Esophagus squamous epithelium (tissue), 4 donors: Measurements from ENCODE around the gene STATH.
"Not testable (repeated sequence)": the region's sequence is repeated elsewhere in the genome, so short reads cannot be mapped to it uniquely, and the experiment has no call there.

ENCODE experiments used
- CTCF ChIP-seq, 6 experiments: fragments of 450-650 bp in 4 of 6; fragments of 200-600 bp in 2 of 6; sonication (generic) in 2 of 6; IDR thresholded peaks; one replicate each; pipeline ENCODE4 v1.5.1; 2016 to 2019; ENCODE audit warnings: antibody characterized with exemption in 6 of 6, mild to moderate bottlenecking in 4 of 6, moderate library complexity in 4 of 6
- POLR2A ChIP-seq, 4 donors: fragments of 450-650 bp; IDR thresholded peaks; one replicate each; pipeline ENCODE4 v1.6.1; 2017; ENCODE audit warnings: antibody characterized with exemption in 4 of 4, mild to moderate bottlenecking in 4 of 4, moderate library complexity in 3 of 4

- TF ChIP-seq CTCF, POLR2A (IDR thresholded peaks at IDR 0.05): not testable (repeated sequence)
Observed at GRCh38 chr4:70019006-70019405, 23.2 kb downstream of the STATH start.
